ENCODE data around the gene GPATCH2. TPM values are rescaled to one million over a fixed set of nuclear protein-coding genes. Genes with fewer than 3 reads are reported as not detected.
A peak's percentile ranks its signal among the peaks of the same experiment; 100 is the strongest.

Gene GPATCH2
- total and polyA plus RNA-seq, 10 of the 15 experiments (the other 5 are each of a cell fraction or from before 2014, with no cell fraction given): 3.2 to 12.2 (median 5.4) TPM

DNA sequence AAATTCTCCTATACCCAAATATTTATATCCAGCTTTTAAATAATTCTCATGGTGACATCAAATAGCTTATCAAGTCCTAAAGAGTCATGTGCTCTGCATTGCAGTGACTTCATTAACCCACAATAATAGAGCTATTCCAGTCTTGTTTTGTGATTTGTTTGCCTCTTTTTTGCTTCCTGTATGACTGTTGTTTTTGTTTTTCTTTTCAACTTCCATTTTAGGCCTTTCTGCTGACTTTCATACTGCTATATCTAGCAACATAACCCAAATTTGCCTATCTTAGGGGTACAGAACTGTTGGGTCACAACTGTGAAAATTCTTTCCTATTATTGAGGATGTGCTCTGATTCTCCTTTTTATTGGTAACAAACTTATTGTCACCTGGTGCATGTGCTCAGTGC is 30.5 kb upstream of the GPATCH2 start:
- no peak overlapping the region for H3K27ac ChIP-seq (ENCODE audit: control insufficient read depth, insufficient read depth)
- ATAC-seq (no peak), DNase-seq (ENCODE audit: low read depth, low spot score) (no peak), FAIRE-seq (no peak)
- H3K9ac ChIP-seq (ENCODE audit: control insufficient read depth, insufficient read depth, low read length): no peak overlapping the region
- ChIA-PET POLR2A (no interaction called here), SMC1A (ENCODE audit: uncharacterized antibody, unreplicated experiment) (interaction anchor here (0.6 to 1.7 kb wide), 4 partner anchors 9 to 912 kb away, joined by 3 to 7 read pairs (median 4); no protein-coding TSS in a partner anchor), RAD21 (ENCODE audit: unreplicated experiment) (interaction anchor here (0.7 to 1.2 kb wide), 2 partner anchors 30 to 37 kb away, joined by 3 read pairs; partner anchors contain the start of genes GPATCH2 and SPATA17), CTCF (interaction anchor here (1.0 to 2.1 kb wide), 11 partner anchors 8 to 1440 kb away, joined by 3 to 10 read pairs (median 4); no protein-coding TSS in a partner anchor)
- intact Hi-C loops (cut with micrococcal nuclease; ENCODE audit: unreplicated experiment) (loop anchor here (5.0 to 10.0 kb wide), 3 partner anchors 337 to 699 kb away; no protein-coding TSS in a partner anchor), in situ Hi-C loops (cut with MboI) (no loop called here)
- no peak for TF ChIP-seq RBBP5 (conservative IDR thresholded peaks at IDR 0.05)
- no peak for TF ChIP-seq ZNF384 (IDR thresholded peaks at IDR 0.05; ENCODE audit: borderline replicate concordance, low read depth, low read length)
- no peak for TF ChIP-seq DPF2 (IDR thresholded peaks at IDR 0.05)
- TF ChIP-seq LARP7 (IDR thresholded peaks at IDR 0.05): no peak
- no peak for TF ChIP-seq ZZZ3 (IDR thresholded peaks at IDR 0.05; ENCODE audit: control insufficient read depth, insufficient read length, low read depth)
- no peaks in the 10 kb centered on the region for H4K20me1 ChIP-seq (ENCODE audit: control insufficient read depth, insufficient read depth)
- no peaks in the 10 kb centered on the region for H3K79me2 ChIP-seq (ENCODE audit: control insufficient read depth, insufficient read depth, low read length)
- no peak overlapping the region for H3K4me2 ChIP-seq (ENCODE audit: control insufficient read depth, insufficient read depth)
- no peak overlapping the region for H3K4me3 ChIP-seq
- H3K4me1 ChIP-seq (ENCODE audit: control insufficient read depth, insufficient read depth, low read length): no peaks in the 10 kb centered on the region
- no peaks in the 10 kb centered on the region for H3K9me3 ChIP-seq (replicated peaks; ENCODE audit: control insufficient read depth, insufficient read depth, low read length)
- H3K27me3 ChIP-seq (replicated peaks in 1 of 2; ENCODE audit: control insufficient read depth in 2 of 2, insufficient read depth in 2 of 2, low read length in 1 of 2): no peaks in the 10 kb centered on the region
- no peak overlapping the region for H2AFZ ChIP-seq (ENCODE audit: control insufficient read depth, low read depth, low read length)
- no peaks in the 10 kb centered on the region for H3K36me3 ChIP-seq (ENCODE audit: control insufficient read depth in 2 of 2, insufficient read depth in 2 of 2, low read length in 1 of 2)
- BruUV-seq (replicated peaks): no TSS peak

DNA sequence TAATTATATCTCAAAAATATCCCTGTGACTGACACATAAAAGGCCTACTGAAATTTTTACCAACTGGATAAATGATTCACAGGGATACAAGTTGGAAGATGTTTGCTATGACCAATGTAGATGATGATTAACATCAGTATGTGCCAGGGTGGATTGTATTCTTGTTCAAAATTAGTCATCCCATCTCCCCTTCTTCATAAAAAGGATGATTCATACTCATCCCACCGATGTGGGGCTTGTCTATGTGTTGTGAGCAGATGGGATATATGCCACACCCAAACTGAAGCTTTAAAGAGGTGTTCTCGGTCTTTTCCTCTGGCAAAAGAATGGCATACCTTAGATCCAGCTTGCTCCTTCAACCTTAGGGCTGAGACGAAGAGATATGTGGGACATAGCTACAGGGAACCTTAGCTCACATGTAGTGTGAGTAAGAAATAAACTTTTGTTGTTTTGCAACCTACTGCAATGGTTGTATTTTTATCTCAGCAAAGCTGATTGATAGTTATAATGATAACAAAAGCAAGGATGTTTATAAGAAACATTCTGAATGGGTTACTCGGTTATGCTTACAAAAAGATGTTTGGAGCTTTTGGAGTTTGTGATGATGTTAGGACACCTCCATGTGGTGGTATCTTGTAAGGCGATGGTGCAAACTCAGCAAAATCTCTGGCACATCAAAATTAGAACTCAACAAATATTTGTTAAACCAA is 29.6 kb upstream of the GPATCH2 start:
- FAIRE-seq (no peak), DNase-seq (ENCODE audit: low read depth, low spot score) (no peak), ATAC-seq (peak; percentile 53; the same call in 2 of the 3 replicates)
- ChIA-PET POLR2A (interaction anchor here (0.9 kb wide), 1 partner anchor 265 kb away, joined by 4 read pairs; no protein-coding TSS in a partner anchor), CTCF (interaction anchor here (0.8 to 2.1 kb wide), 14 partner anchors 9 to 1439 kb away, joined by 3 to 10 read pairs (median 4); no protein-coding TSS in a partner anchor), SMC1A (ENCODE audit: uncharacterized antibody, unreplicated experiment) (interaction anchor here (0.6 to 1.7 kb wide), 6 partner anchors 10 to 911 kb away, joined by 3 to 7 read pairs (median 4); no protein-coding TSS in a partner anchor), RAD21 (ENCODE audit: unreplicated experiment) (interaction anchor here (0.7 to 1.2 kb wide), 3 partner anchors 29 to 86 kb away, joined by 3 read pairs; partner anchors contain the start of genes GPATCH2 and SPATA17)
- Histone ChIP-seq H3K4me1 (ENCODE audit: control insufficient read depth, insufficient read depth, low read length) (no peaks in the 10 kb centered on the region), H3K27ac (ENCODE audit: control insufficient read depth, insufficient read depth) (no peak overlapping the region), H3K4me3 (no peak overlapping the region), H3K9ac (ENCODE audit: control insufficient read depth, insufficient read depth, low read length) (no peak overlapping the region), H2AFZ (ENCODE audit: control insufficient read depth, low read depth, low read length) (no peak overlapping the region), H3K36me3 (ENCODE audit: control insufficient read depth in 2 of 2, insufficient read depth in 2 of 2, low read length in 1 of 2) (no peaks in the 10 kb centered on the region), H3K27me3 (replicated peaks in 1 of 2; ENCODE audit: control insufficient read depth in 2 of 2, insufficient read depth in 2 of 2, low read length in 1 of 2) (no peaks in the 10 kb centered on the region), H3K79me2 (ENCODE audit: control insufficient read depth, insufficient read depth, low read length) (no peaks in the 10 kb centered on the region), H3K9me3 (replicated peaks; ENCODE audit: control insufficient read depth, insufficient read depth, low read length) (no peaks in the 10 kb centered on the region), H3K4me2 (ENCODE audit: control insufficient read depth, insufficient read depth) (no peak overlapping the region), H4K20me1 (ENCODE audit: control insufficient read depth, insufficient read depth) (no peaks in the 10 kb centered on the region)
- in situ Hi-C loops (cut with MboI) (no loop called here), intact Hi-C loops (cut with micrococcal nuclease; ENCODE audit: unreplicated experiment) (loop anchor here (5.0 to 10.0 kb wide), 3 partner anchors 336 to 698 kb away; no protein-coding TSS in a partner anchor)
- BruUV-seq (replicated peaks): no TSS peak
- WGBS (ENCODE audit: insufficient coverage, insufficient replicate concordance, low lambda C conversion rate, missing lambda C conversion rate): 22% methylated on average over 5 of the region's 5 CpGs
- TF ChIP-seq, protein P1, sequence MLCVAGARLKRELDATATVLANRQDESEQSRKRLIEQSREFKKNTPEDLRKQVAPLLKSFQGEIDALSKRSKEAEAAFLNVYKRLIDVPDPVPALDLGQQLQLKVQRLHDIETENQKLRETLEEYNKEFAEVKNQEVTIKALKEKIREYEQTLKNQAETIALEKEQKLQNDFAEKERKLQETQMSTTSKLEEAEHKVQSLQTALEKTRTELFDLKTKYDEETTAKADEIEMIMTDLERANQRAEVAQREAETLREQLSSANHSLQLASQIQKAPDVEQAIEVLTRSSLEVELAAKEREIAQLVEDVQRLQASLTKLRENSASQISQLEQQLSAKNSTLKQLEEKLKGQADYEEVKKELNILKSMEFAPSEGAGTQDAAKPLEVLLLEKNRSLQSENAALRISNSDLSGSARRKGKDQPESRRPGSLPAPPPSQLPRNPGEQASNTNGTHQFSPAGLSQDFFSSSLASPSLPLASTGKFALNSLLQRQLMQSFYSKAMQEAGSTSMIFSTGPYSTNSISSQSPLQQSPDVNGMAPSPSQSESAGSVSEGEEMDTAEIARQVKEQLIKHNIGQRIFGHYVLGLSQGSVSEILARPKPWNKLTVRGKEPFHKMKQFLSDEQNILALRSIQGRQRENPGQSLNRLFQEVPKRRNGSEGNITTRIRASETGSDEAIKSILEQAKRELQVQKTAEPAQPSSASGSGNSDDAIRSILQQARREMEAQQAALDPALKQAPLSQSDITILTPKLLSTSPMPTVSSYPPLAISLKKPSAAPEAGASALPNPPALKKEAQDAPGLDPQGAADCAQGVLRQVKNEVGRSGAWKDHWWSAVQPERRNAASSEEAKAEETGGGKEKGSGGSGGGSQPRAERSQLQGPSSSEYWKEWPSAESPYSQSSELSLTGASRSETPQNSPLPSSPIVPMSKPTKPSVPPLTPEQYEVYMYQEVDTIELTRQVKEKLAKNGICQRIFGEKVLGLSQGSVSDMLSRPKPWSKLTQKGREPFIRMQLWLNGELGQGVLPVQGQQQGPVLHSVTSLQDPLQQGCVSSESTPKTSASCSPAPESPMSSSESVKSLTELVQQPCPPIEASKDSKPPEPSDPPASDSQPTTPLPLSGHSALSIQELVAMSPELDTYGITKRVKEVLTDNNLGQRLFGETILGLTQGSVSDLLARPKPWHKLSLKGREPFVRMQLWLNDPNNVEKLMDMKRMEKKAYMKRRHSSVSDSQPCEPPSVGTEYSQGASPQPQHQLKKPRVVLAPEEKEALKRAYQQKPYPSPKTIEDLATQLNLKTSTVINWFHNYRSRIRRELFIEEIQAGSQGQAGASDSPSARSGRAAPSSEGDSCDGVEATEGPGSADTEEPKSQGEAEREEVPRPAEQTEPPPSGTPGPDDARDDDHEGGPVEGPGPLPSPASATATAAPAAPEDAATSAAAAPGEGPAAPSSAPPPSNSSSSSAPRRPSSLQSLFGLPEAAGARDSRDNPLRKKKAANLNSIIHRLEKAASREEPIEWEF (IDR thresholded peaks at IDR 0.05; ENCODE audit: insufficient replicate concordance, low read depth, low read length): no peak
- TF ChIP-seq, protein P2, sequence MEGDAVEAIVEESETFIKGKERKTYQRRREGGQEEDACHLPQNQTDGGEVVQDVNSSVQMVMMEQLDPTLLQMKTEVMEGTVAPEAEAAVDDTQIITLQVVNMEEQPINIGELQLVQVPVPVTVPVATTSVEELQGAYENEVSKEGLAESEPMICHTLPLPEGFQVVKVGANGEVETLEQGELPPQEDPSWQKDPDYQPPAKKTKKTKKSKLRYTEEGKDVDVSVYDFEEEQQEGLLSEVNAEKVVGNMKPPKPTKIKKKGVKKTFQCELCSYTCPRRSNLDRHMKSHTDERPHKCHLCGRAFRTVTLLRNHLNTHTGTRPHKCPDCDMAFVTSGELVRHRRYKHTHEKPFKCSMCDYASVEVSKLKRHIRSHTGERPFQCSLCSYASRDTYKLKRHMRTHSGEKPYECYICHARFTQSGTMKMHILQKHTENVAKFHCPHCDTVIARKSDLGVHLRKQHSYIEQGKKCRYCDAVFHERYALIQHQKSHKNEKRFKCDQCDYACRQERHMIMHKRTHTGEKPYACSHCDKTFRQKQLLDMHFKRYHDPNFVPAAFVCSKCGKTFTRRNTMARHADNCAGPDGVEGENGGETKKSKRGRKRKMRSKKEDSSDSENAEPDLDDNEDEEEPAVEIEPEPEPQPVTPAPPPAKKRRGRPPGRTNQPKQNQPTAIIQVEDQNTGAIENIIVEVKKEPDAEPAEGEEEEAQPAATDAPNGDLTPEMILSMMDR (IDR thresholded peaks at IDR 0.05 in 2 of 3, conservative IDR thresholded peaks at IDR 0.05 in 1 of 3; ENCODE audit: control insufficient read depth in 2 of 3, extremely low read depth in 1 of 3, insufficient read depth in 1 of 3, low read depth in 3 of 3, low read length in 3 of 3): peak; percentile 33 to 58 (median 48); a peak in 5 of 6 replicates
- no peak for TF ChIP-seq BCL11A (IDR thresholded peaks at IDR 0.05; ENCODE audit: low read depth, low read length)

All from GM12878 (cell line).